Measurements from ENCODE around the gene FHOD3. TPM values are rescaled to one million over a fixed set of nuclear protein-coding genes. Genes with fewer than 3 reads are reported as not detected.

FHOD3 gene
- total RNA-seq, 1 experiment from 2014 or later = 0.34 TPM

- no TSS peak for BruUV-seq (replicated peaks)
- Histone ChIP-seq H3K27me3 (replicated peaks; ENCODE audit: insufficient read depth, low read depth, low read length, poor library complexity) (no peaks in the 10 kb centered on the region), H3K4me1 (ENCODE audit: insufficient read depth, low read length, poor library complexity, severe bottlenecking) (no peaks in the 10 kb centered on the region), H3K4me3 (ENCODE audit: low read depth, low read length, poor library complexity, severe bottlenecking) (no peak overlapping the region), H3K9me3 (ENCODE audit: low read depth, low read length, poor library complexity, severe bottlenecking) (no peaks in the 10 kb centered on the region), H3K36me3 (ENCODE audit: insufficient read depth, low read length, poor library complexity, severe bottlenecking) (no peaks in the 10 kb centered on the region), H3K27ac (ENCODE audit: low read depth, low read length, poor library complexity, severe bottlenecking) (no peak overlapping the region)
- peak; percentile 48 for DNase-seq (ENCODE audit: low spot score)
- TF ChIP-seq CTCF (conservative IDR thresholded peaks at IDR 0.05; ENCODE audit: low read depth, low read length) (no peak), EZH2 (IDR thresholded peaks at IDR 0.05; ENCODE audit: borderline replicate concordance, low read depth, low read length, poor library complexity, severe bottlenecking) (no peak)
- intact Hi-C loops (cut with micrococcal nuclease; ENCODE audit: unreplicated experiment) = no loop called here
- ChIA-PET CTCF (no interaction called here), POLR2A (ENCODE audit: low non-redundant PET) (no interaction called here)
These were observed 53.4 kb downstream of the FHOD3 start for GRCh38 chr18:36350839-36351469.

- Histone ChIP-seq H3K27ac (ENCODE audit: low read depth, low read length, poor library complexity, severe bottlenecking) (no peak overlapping the region), H3K9me3 (ENCODE audit: low read depth, low read length, poor library complexity, severe bottlenecking) (no peaks in the 10 kb centered on the region), H3K4me3 (ENCODE audit: low read depth, low read length, poor library complexity, severe bottlenecking) (no peak overlapping the region), H3K36me3 (ENCODE audit: insufficient read depth, low read length, poor library complexity, severe bottlenecking) (no peaks in the 10 kb centered on the region), H3K4me1 (ENCODE audit: insufficient read depth, low read length, poor library complexity, severe bottlenecking) (no peaks in the 10 kb centered on the region), H3K27me3 (replicated peaks; ENCODE audit: insufficient read depth, low read depth, low read length, poor library complexity) (no peaks in the 10 kb centered on the region)
- DNase-seq (ENCODE audit: low spot score) = peak; percentile 37
- intact Hi-C loops (cut with micrococcal nuclease; ENCODE audit: unreplicated experiment) = no loop called here
- ChIA-PET CTCF (no interaction called here), POLR2A (ENCODE audit: low non-redundant PET) (no interaction called here)
- TF ChIP-seq EZH2 (IDR thresholded peaks at IDR 0.05; ENCODE audit: borderline replicate concordance, low read depth, low read length, poor library complexity, severe bottlenecking) (no peak), CTCF (conservative IDR thresholded peaks at IDR 0.05; ENCODE audit: low read depth, low read length) (no peak)
- no TSS peak for BruUV-seq (replicated peaks)
These were observed 54.9 kb downstream of the FHOD3 start for GRCh38 chr18:36352384-36352783.

- DNase-seq (ENCODE audit: low spot score) = no peak
- intact Hi-C loops (cut with micrococcal nuclease; ENCODE audit: unreplicated experiment) = no loop called here
- Histone ChIP-seq H3K27ac (ENCODE audit: low read depth, low read length, poor library complexity, severe bottlenecking) (no peak overlapping the region), H3K4me3 (ENCODE audit: low read depth, low read length, poor library complexity, severe bottlenecking) (no peak overlapping the region), H3K4me1 (ENCODE audit: insufficient read depth, low read length, poor library complexity, severe bottlenecking) (no peaks in the 10 kb centered on the region), H3K27me3 (replicated peaks; ENCODE audit: insufficient read depth, low read depth, low read length, poor library complexity) (no peaks in the 10 kb centered on the region), H3K36me3 (ENCODE audit: insufficient read depth, low read length, poor library complexity, severe bottlenecking) (no peaks in the 10 kb centered on the region), H3K9me3 (ENCODE audit: low read depth, low read length, poor library complexity, severe bottlenecking) (no peaks in the 10 kb centered on the region)
- ChIA-PET CTCF (no interaction called here), POLR2A (ENCODE audit: low non-redundant PET) (no interaction called here)
- TF ChIP-seq EZH2 (IDR thresholded peaks at IDR 0.05; ENCODE audit: borderline replicate concordance, low read depth, low read length, poor library complexity, severe bottlenecking) (no peak), CTCF (conservative IDR thresholded peaks at IDR 0.05; ENCODE audit: low read depth, low read length) (no peak)
- BruUV-seq (replicated peaks) = no TSS peak
These were observed 57.5 kb downstream of the FHOD3 start for GRCh38 chr18:36354989-36355388.

All from A673 (cell line).